ENCODE data around the gene TRIM59. TPM values are rescaled to one million over a fixed set of nuclear protein-coding genes. Genes with fewer than 3 reads are reported as not detected.

The TRIM59 gene, protein sequence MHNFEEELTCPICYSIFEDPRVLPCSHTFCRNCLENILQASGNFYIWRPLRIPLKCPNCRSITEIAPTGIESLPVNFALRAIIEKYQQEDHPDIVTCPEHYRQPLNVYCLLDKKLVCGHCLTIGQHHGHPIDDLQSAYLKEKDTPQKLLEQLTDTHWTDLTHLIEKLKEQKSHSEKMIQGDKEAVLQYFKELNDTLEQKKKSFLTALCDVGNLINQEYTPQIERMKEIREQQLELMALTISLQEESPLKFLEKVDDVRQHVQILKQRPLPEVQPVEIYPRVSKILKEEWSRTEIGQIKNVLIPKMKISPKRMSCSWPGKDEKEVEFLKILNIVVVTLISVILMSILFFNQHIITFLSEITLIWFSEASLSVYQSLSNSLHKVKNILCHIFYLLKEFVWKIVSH
- 21.5 and 22.1 TPM in 2 replicates for total RNA-seq

GRCh38 chr3:160449636-160450598 lies at the start of gene TRIM59:
TSS of gene TRIM59 (minus strand) at chr3:160449786. CDS start at chr3:160439183, 10,603 bp downstream.
- peak within 1 kb of the TSS; percentile 86 for H3K4me2 ChIP-seq (ENCODE audit: insufficient read depth, low read length)
- peak within 1 kb of the TSS; percentile 97 for H2AFZ ChIP-seq (ENCODE audit: low read length)
- no peaks in the 10 kb centered on the region for H3K27me3 ChIP-seq (ENCODE audit: insufficient read depth, low read length)
- H3K9me3 ChIP-seq (ENCODE audit: low read depth, low read length) = no peaks in the 10 kb centered on the region
- no peaks in the 10 kb centered on the region for H4K20me1 ChIP-seq (ENCODE audit: insufficient read depth, low read length)
- DNase-seq (ENCODE audit: insufficient read length, low spot score, missing footprints) = peak; percentile 97
- H3K4me1 ChIP-seq (ENCODE audit: insufficient read depth, low read length) = peaks cover 34% of the 10 kb centered on the region
- H3K27ac ChIP-seq (ENCODE audit: low read depth, low read length) = peak within 1 kb of the TSS; percentile 89
- peaks cover 10% of the 10 kb centered on the region for H3K36me3 ChIP-seq (ENCODE audit: insufficient read depth, low read length)
- TF ChIP-seq CTCF (IDR thresholded peaks at IDR 0.05; ENCODE audit: extremely low read depth, low read depth, low read length) = no peak
- peak within 1 kb of the TSS; percentile 75 for H3K4me3 ChIP-seq (ENCODE audit: insufficient read depth, low read length)
- H3K79me2 ChIP-seq (ENCODE audit: insufficient read depth, low read length) = peaks cover 46% of the 10 kb centered on the region

DNA sequence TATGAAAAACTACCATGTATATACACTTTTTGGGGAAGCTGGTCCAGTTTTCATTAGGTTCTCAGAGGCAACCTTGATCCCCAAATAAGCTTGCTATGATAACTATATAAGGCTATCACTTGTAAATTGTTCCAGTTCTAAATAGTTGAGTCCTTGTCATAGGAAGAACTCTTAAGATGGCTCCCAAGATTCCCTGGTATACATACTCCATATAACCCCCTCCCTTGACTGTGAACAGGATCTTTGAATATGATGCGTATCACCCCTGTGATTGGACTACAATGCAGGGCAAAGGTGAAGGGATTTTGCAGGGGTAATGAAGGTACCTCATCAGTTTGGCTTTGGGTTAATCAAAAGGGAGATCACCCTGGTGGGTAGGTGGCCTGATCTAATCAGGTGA lies 48.6 kb upstream of the TRIM59 start:
- Histone ChIP-seq H3K4me1 (ENCODE audit: insufficient read depth, low read length) (no peaks in the 10 kb centered on the region), H3K79me2 (ENCODE audit: insufficient read depth, low read length) (no peaks in the 10 kb centered on the region), H3K36me3 (ENCODE audit: insufficient read depth, low read length) (peaks cover 34% of the 10 kb centered on the region), H3K9me3 (ENCODE audit: low read depth, low read length) (no peaks in the 10 kb centered on the region), H2AFZ (ENCODE audit: low read length) (no peak overlapping the region), H4K20me1 (ENCODE audit: insufficient read depth, low read length) (no peaks in the 10 kb centered on the region), H3K4me3 (ENCODE audit: insufficient read depth, low read length) (no peak overlapping the region), H3K4me2 (ENCODE audit: insufficient read depth, low read length) (no peak overlapping the region), H3K27me3 (ENCODE audit: insufficient read depth, low read length) (no peaks in the 10 kb centered on the region), H3K27ac (ENCODE audit: low read depth, low read length) (no peak overlapping the region)
- TF ChIP-seq CTCF (IDR thresholded peaks at IDR 0.05; ENCODE audit: extremely low read depth, low read depth, low read length) = no peak
- DNase-seq (ENCODE audit: insufficient read length, low spot score, missing footprints) = no peak

DNA sequence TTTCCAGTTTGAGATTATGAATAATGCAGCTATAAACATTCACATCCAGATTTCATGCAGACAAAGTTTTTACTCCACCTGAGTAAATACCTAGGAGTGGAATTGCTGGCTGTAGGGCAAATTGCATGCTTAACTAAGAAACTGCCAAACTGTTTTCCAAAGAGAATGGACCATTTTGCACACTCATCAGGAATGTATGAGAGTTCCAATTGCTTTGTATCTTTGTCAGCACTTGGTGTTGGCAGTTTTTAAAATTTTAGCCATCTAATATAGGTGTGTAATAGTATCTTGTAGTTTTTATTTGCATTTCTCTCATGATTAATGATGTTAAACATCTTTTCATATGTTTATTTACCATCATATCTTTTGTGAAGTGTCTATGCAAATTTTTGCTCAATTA lies 40.6 kb upstream of the TRIM59 start:
- Histone ChIP-seq H3K4me2 (ENCODE audit: insufficient read depth, low read length) (no peak overlapping the region), H3K27me3 (ENCODE audit: insufficient read depth, low read length) (no peaks in the 10 kb centered on the region), H3K36me3 (ENCODE audit: insufficient read depth, low read length) (no peaks in the 10 kb centered on the region), H4K20me1 (ENCODE audit: insufficient read depth, low read length) (no peaks in the 10 kb centered on the region), H3K9me3 (ENCODE audit: low read depth, low read length) (no peaks in the 10 kb centered on the region), H3K4me3 (ENCODE audit: insufficient read depth, low read length) (no peak overlapping the region), H3K79me2 (ENCODE audit: insufficient read depth, low read length) (no peaks in the 10 kb centered on the region), H3K4me1 (ENCODE audit: insufficient read depth, low read length) (peaks cover 7% of the 10 kb centered on the region), H2AFZ (ENCODE audit: low read length) (no peak overlapping the region), H3K27ac (ENCODE audit: low read depth, low read length) (no peak overlapping the region)
- TF ChIP-seq CTCF (IDR thresholded peaks at IDR 0.05; ENCODE audit: extremely low read depth, low read depth, low read length) = no peak
- no peak for DNase-seq (ENCODE audit: insufficient read length, low spot score, missing footprints)
